B cell (primary cell): ENCODE measurements around the gene MTCL1.

ENCODE experiments used
- EZH2 ChIP-seq: IDR thresholded peaks from 2 replicates; pipeline ENCODE4 v1.6.1; 2012; ENCODE audit warnings: borderline replicate concordance, low read depth, mild to moderate bottlenecking, moderate library complexity, low read length; ENCODE audit not compliant: insufficient read depth, poor library complexity, severe bottlenecking
- TF ChIP-seq, protein P1 (sequence below): fragments of 200-600 bp; IDR thresholded peaks from one replicate; pipeline ENCODE4 v1.8.0; 2022; ENCODE audit warnings: antibody characterized with exemption, mild to moderate bottlenecking

DNA sequence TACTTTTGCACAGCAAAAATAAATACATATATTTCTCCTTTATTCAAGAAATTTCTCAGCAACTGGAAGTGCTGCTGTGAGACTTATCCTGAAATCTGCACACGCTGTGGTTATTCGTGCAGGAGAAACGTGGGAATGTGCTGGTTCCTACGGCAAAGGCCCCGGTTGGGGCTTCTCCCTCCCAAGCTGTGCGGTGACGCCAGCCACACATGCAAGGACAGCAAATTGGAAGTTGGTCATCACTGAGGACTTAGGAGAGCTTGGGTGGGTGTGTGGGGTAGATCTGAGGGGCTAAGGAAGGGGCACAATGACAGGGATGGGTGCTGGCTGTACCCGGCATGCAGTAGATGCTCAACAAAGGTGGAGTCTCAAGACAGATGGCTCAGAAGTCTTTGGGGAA lies 16.5 kb upstream of the MTCL1 start:
- TF ChIP-seq, protein P1, sequence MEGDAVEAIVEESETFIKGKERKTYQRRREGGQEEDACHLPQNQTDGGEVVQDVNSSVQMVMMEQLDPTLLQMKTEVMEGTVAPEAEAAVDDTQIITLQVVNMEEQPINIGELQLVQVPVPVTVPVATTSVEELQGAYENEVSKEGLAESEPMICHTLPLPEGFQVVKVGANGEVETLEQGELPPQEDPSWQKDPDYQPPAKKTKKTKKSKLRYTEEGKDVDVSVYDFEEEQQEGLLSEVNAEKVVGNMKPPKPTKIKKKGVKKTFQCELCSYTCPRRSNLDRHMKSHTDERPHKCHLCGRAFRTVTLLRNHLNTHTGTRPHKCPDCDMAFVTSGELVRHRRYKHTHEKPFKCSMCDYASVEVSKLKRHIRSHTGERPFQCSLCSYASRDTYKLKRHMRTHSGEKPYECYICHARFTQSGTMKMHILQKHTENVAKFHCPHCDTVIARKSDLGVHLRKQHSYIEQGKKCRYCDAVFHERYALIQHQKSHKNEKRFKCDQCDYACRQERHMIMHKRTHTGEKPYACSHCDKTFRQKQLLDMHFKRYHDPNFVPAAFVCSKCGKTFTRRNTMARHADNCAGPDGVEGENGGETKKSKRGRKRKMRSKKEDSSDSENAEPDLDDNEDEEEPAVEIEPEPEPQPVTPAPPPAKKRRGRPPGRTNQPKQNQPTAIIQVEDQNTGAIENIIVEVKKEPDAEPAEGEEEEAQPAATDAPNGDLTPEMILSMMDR: no peak
- no peak for TF ChIP-seq EZH2
